HG03066 (cell line): Measurements from ENCODE around the gene AXIN1.

ENCODE experiments used
- ATAC-seq: cut with Tn5 transposase; IDR thresholded peaks from one replicate; pipeline ENCODE4 v1.9.1; 2021; ENCODE audit warnings: low read depth; ENCODE audit not compliant: unreplicated experiment

Gene AXIN1

GRCh38 chr16:253833-254232 lies 98.7 kb downstream of the AXIN1 start:
- ATAC-seq = no peak

- ATAC-seq = no peak
Observed at GRCh38 chr16:252366-253337, 99.9 kb downstream of the AXIN1 start.

GRCh38 chr16:249431-249830 lies 103.1 kb downstream of the AXIN1 start:
- no peak for ATAC-seq

GRCh38 chr16:247027-247426 lies 105.5 kb downstream of the AXIN1 start:
- ATAC-seq = no peak

GRCh38 chr16:245105-245504 lies 107.4 kb downstream of the AXIN1 start:
- ATAC-seq = no peak

- ATAC-seq = no peak
Observed at GRCh38 chr16:243348-243747, 109.2 kb downstream of the AXIN1 start.

GRCh38 chr16:242281-242680 lies 110.2 kb downstream of the AXIN1 start:
- no peak for ATAC-seq

- no peak for ATAC-seq
Observed at GRCh38 chr16:240559-240958, 112.0 kb downstream of the AXIN1 start.

GRCh38 chr16:239948-240277 lies 112.6 kb downstream of the AXIN1 start:
- ATAC-seq = no peak
